ENCODE measurements around the gene UXS1. TPM values are rescaled to one million over a fixed set of nuclear protein-coding genes. Genes with fewer than 3 reads are reported as not detected.

Gene UXS1
- total and polyA plus RNA-seq, 2 of the 8 experiments (the other 6 are each of a cell fraction or from before 2014, with no cell fraction given): 44.5 to 63.4 TPM

DNA sequence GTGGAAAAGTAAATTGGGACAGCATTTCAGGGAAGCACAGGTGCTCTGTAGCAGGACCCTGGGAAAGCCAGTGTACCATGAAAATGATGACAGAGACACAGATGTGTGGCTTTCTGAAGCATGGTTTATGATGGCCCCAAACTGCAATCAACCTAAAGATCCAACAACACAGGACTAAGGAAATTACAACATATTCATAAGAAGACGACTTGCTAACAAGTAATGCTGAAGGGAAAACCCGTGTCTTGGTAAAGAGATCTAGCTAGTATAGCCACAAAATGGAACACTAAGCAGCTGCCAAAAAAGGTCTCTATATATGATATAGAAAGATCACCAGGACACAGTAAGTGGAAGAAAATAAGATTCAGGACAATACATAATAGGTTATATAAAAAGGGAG, 53.2 kb downstream of the UXS1 start:
- Histone ChIP-seq H4K5ac (ENCODE audit: insufficient read length, low read depth, low read length) (no peak overlapping the region), H3K79me2 (ENCODE audit: control insufficient read depth in 1 of 2, insufficient read depth in 2 of 2, low read length in 2 of 2) (peaks cover 3 to 32% of the 10 kb centered on the region in 2 experiments; a peak in 3 of 4 replicates), H2BK20ac (ENCODE audit: low read length) (no peak overlapping the region), H2BK12ac (ENCODE audit: low read depth, low read length) (no peak overlapping the region), H3K27ac (ENCODE audit: low read depth, low read length) (no peak overlapping the region; the same call in 1 of the 2 replicates), H4K20me1 (replicated peaks in 1 of 2; ENCODE audit: control insufficient read depth in 1 of 2, insufficient read depth in 2 of 2, low read length in 2 of 2) (peaks cover 0 to 2% of the 10 kb centered on the region in 2 experiments), H3K4me2 (ENCODE audit: insufficient read depth in 1 of 2, low read depth in 2 of 2, low read length in 2 of 2) (no peak overlapping the region), H4K91ac (replicated peaks; ENCODE audit: insufficient read length, low read length) (no peak overlapping the region), H2BK120ac (replicated peaks; ENCODE audit: low read depth, low read length) (no peak overlapping the region), H3K23me2 (ENCODE audit: low read depth, low read length) (no peaks in the 10 kb centered on the region), H3K9ac (replicated peaks in 1 of 4; ENCODE audit: extremely low read depth in 1 of 4, low read depth in 3 of 4, low read length in 3 of 4) (no peak overlapping the region), H3K36me3 (ENCODE audit: control insufficient read depth in 2 of 4, insufficient read depth in 4 of 4, low read length in 3 of 4) (peaks cover 0 to 18% (median 2%) of the 10 kb centered on the region in 4 experiments; a peak in 4 of 8 replicates), H3K79me1 (ENCODE audit: low read depth, low read length) (peaks cover 7% of the 10 kb centered on the region), H3K4ac (replicated peaks; ENCODE audit: insufficient read length, low read depth, low read length) (no peak overlapping the region), H2BK15ac (ENCODE audit: low read length) (no peak overlapping the region), H2AFZ (ENCODE audit: low read length) (no peak overlapping the region), H3K56ac (replicated peaks; ENCODE audit: insufficient read length, low read depth, low read length) (no peak overlapping the region), H2AK5ac (ENCODE audit: low read depth, low read length) (no peak overlapping the region), H3K27me3 (replicated peaks in 1 of 4; ENCODE audit: control insufficient read depth in 3 of 4, extremely low read depth in 1 of 4, insufficient read depth in 3 of 4, low read length in 3 of 4) (no peaks in the 10 kb centered on the region), H3K9me3 (ENCODE audit: insufficient read depth in 2 of 2, low read depth in 1 of 2, low read length in 1 of 2) (no peaks in the 10 kb centered on the region; a peak in 1 of 4 replicates), H3K14ac (ENCODE audit: insufficient read length) (no peak overlapping the region), H3K18ac (ENCODE audit: extremely low read depth, low read length) (no peak overlapping the region), H2BK5ac (ENCODE audit: low read depth, low read length) (no peak overlapping the region), H3K4me1 (replicated peaks in 1 of 4; ENCODE audit: control insufficient read depth in 3 of 4, insufficient read depth in 4 of 4, low read length in 3 of 4) (peaks cover 5 to 9% (median 6%) of the 10 kb centered on the region in 4 experiments; a peak in 6 of 7 replicates), H3K23ac (ENCODE audit: insufficient read length) (no peak overlapping the region), H3K4me3 (ENCODE audit: extremely low read depth in 1 of 4, insufficient read depth in 2 of 4, low read depth in 3 of 4, low read length in 4 of 4) (no peak overlapping the region), H4K8ac (ENCODE audit: extremely low read depth, insufficient read depth, low read length) (no peak overlapping the region)
- FAIRE-seq (no peak), DNase-seq (ENCODE audit: low read depth in 1 of 2, low spot score in 2 of 2) (no peak)
- CTCF ChIA-PET (ENCODE audit: partially characterized antibody): interaction anchor here (0.6 to 1.2 kb wide), 3 partner anchors 19 to 120 kb away, joined by 3 read pairs; no protein-coding TSS in a partner anchor
- 88% methylated on average over 2 of the region's 2 CpGs; no CpG with 5 or more reads in 1 of the 2 experiments for WGBS, 2 experiments (ENCODE audit: extremely low coverage in 1 of 2, insufficient coverage in 1 of 2, insufficient read length in 1 of 2, insufficient replicate concordance in 2 of 2, low coverage in 1 of 2, low lambda C conversion rate in 2 of 2, missing lambda C conversion rate in 1 of 2)
- POLR2A ChIA-PET (ENCODE audit: partially characterized antibody): interaction anchor here (0.6 kb wide), 2 partner anchors 88 to 806 kb away, joined by 3 read pairs; no protein-coding TSS in a partner anchor
- TF ChIP-seq SIN3A (conservative IDR thresholded peaks at IDR 0.05 in 1 of 2, IDR thresholded peaks at IDR 0.05 in 1 of 2; ENCODE audit: low read depth in 1 of 2, low read length in 2 of 2) (no peak), CTBP2 (IDR thresholded peaks at IDR 0.05; ENCODE audit: borderline replicate concordance, insufficient read depth, insufficient read length, low read length) (no peak), KDM5A (IDR thresholded peaks at IDR 0.05; ENCODE audit: low read length) (no peak), MAFK (IDR thresholded peaks at IDR 0.05; ENCODE audit: low read depth, low read length) (no peak), E2F6 (IDR thresholded peaks at IDR 0.05) (no peak)

Measured in H1 (cell line).